HepG2 (cell line): Measurements from ENCODE around the gene SSH3. TPM values are rescaled to one million over a fixed set of nuclear protein-coding genes. Genes with fewer than 3 reads are reported as not detected.

Experiments used
- FOSL2 ChIP-seq: sonication (generic); formaldehyde crosslinking; IDR thresholded peaks from 2 replicates; pipeline ENCODE4 v1.4.0; 2020; ENCODE audit warnings: missing genetic modification reagents
- FOXK1 ChIP-seq: sonication (generic); formaldehyde crosslinking; IDR thresholded peaks from 2 replicates; pipeline ENCODE4 v1.4.0; 2020; ENCODE audit warnings: low read depth, missing genetic modification reagents, borderline replicate concordance
- GATA4 ChIP-seq: sonication (generic); IDR thresholded peaks from 2 replicates; pipeline ENCODE4 v1.6.1; 2016; ENCODE audit warnings: antibody characterized with exemption, low read depth, borderline replicate concordance
- ISL2 ChIP-seq: sonication (generic); formaldehyde crosslinking; IDR thresholded peaks from 2 replicates; pipeline ENCODE4 v1.5.0; 2020; ENCODE audit warnings: missing genetic modification reagents
- JUNB ChIP-seq: sonication (generic); formaldehyde crosslinking; IDR thresholded peaks from 2 replicates; pipeline ENCODE4 v1.8.0; 2022; ENCODE audit warnings: missing genetic modification reagents, mild to moderate bottlenecking, borderline replicate concordance
- KDM1A ChIP-seq: IDR thresholded peaks from 2 replicates; pipeline ENCODE4 v1.6.1; 2016; ENCODE audit warnings: missing compliant biosample characterization
- ZFP1 ChIP-seq: IDR thresholded peaks from 2 replicates; pipeline ENCODE4 v1.6.1; 2016
- ZNF34 ChIP-seq: sonication (generic); formaldehyde crosslinking; IDR thresholded peaks from 2 replicates; pipeline ENCODE4 v1.4.0; 2020; ENCODE audit warnings: mild to moderate bottlenecking, missing genetic modification reagents, borderline replicate concordance
- ZNF747 ChIP-seq: sonication (generic); formaldehyde crosslinking; IDR thresholded peaks from 2 replicates; pipeline ENCODE4 v1.8.1; 2023; ENCODE audit warnings: missing genetic modification reagents, mild to moderate bottlenecking, borderline replicate concordance
- ZNF883 ChIP-seq: sonication (generic); formaldehyde crosslinking; IDR thresholded peaks from 2 replicates; pipeline ENCODE4 v1.5.1; 2020; ENCODE audit warnings: mild to moderate bottlenecking, missing genetic modification reagents; ENCODE audit errors: not compliant biosample characterization
- ZSCAN20 ChIP-seq: sonication (generic); formaldehyde crosslinking; IDR thresholded peaks from 2 replicates; pipeline ENCODE4 v1.4.0; 2020; ENCODE audit warnings: missing genetic modification reagents, mild to moderate bottlenecking, borderline replicate concordance
- ZSCAN29 ChIP-seq: sonication (generic); formaldehyde crosslinking; conservative IDR thresholded peaks from 2 replicates; pipeline ENCODE4 v1.4.0; 2020; ENCODE audit warnings: mild to moderate bottlenecking, missing genetic modification reagents
- ZSCAN9 ChIP-seq: IDR thresholded peaks from 2 replicates; pipeline ENCODE4 v1.6.1; 2016; ENCODE audit warnings: borderline replicate concordance
- polyA plus RNA-seq, 8 experiments: library from polyadenylated mRNA; depleted of rRNA in 3 of 8; stranded (reverse) in 7 of 8; unstranded in 1 of 8; fragments of >200 nt; fragmentation: Illumina TruSeq in 4 of 8; extraction: Trizol in 4 of 8; gene quantifications; 2 replicates each; pipeline versions ENCODE4 v1.2.1 to v1.2.3, GENCODE V29; 2011 to 2016; ENCODE audit warnings: low read depth in 4 of 8, missing spikeins in 1 of 8, mixed read lengths in 1 of 8; ENCODE audit not compliant: insufficient read depth in 1 of 8
- total RNA-seq, 5 experiments: library from RNA; depleted of rRNA; stranded (reverse); fragments of >200 nt; fragmentation: Illumina TruSeq; extraction: Trizol; gene quantifications; 2 replicates each; pipeline ENCODE4 v1.2.3, GENCODE V29; 2016; ENCODE audit warnings: low read depth in 1 of 5
- TF ChIP-seq, protein P1 (sequence below): sonication (generic); formaldehyde crosslinking; IDR thresholded peaks from 2 replicates; pipeline ENCODE4 v1.8.1; 2023; ENCODE audit warnings: mild to moderate bottlenecking, missing genetic modification reagents
- TF ChIP-seq, protein P2 (sequence below): sonication (generic); formaldehyde crosslinking; IDR thresholded peaks from 2 replicates; pipeline ENCODE4 v1.5.1; 2020; ENCODE audit warnings: mild to moderate bottlenecking, missing genetic modification reagents, moderate library complexity
- TF ChIP-seq, protein P3 (sequence below): sonication (generic); formaldehyde crosslinking; IDR thresholded peaks from 2 replicates; pipeline ENCODE4 v1.4.0; 2020; ENCODE audit warnings: mild to moderate bottlenecking, missing genetic modification reagents
- TF ChIP-seq, protein P4 (sequence below): sonication (generic); formaldehyde crosslinking; IDR thresholded peaks from 2 replicates; pipeline ENCODE4 v1.9.0; 2021; ENCODE audit warnings: missing genetic modification reagents, borderline replicate concordance

Gene SSH3
- total and polyA plus RNA-seq, 2 of the 13 experiments (the other 11 are each of a cell fraction or from before 2014, with no cell fraction given), result 12.4 to 18.8 TPM

DNA sequence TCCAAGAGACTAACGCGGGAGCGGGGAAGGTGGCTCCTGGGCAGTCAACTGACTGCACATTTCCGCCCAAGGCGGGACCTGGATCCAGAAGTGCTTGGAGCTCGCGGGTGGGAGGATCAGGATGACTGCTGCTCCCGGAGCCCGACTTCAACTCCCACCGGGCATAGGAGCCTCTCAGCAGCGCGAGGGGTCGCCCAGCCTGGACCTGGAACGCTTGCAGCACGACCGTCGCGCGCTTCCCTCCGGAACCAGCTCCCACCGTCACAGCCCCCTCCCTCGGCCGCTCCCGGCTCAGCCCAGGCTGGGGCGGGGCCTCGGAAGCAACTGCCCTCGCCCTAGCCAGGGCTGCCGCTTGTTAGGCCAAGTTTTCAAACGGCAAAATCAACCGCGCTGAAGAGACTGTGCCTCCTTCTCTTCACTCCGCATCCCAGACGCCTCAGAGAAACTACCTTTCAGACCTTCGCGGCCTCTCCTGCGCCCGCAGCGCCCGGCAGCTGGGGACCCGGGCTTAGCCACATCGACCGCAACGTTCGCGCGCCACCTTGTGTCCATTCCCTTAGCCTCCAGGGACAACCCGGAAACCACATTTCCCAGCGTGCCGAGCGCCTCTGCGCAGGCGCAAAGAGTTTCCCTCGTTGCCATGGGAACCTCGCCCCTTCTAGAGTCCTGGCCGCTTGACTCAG, 14.0 kb downstream of the SSH3 start (continued):
- TF ChIP-seq, protein P1, sequence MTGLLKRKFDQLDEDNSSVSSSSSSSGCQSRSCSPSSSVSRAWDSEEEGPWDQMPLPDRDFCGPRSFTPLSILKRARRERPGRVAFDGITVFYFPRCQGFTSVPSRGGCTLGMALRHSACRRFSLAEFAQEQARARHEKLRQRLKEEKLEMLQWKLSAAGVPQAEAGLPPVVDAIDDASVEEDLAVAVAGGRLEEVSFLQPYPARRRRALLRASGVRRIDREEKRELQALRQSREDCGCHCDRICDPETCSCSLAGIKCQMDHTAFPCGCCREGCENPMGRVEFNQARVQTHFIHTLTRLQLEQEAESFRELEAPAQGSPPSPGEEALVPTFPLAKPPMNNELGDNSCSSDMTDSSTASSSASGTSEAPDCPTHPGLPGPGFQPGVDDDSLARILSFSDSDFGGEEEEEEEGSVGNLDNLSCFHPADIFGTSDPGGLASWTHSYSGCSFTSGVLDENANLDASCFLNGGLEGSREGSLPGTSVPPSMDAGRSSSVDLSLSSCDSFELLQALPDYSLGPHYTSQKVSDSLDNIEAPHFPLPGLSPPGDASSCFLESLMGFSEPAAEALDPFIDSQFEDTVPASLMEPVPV (CRISPR knock-in tag), result 0 out of 2 replicates have a peak, but pooled peaks have one; percentile 55
- TF ChIP-seq JUNB (CRISPR knock-in tag), result no peak
- TF ChIP-seq ZNF34, result no peak
- TF ChIP-seq ZFP1 (CRISPR knock-in tag), result 0 out of 2 replicates have a peak, but pooled peaks have one; percentile 54
- TF ChIP-seq ZSCAN9 (CRISPR knock-in tag), result peak; percentile 59; the same call in 1 of the 2 replicates
- TF ChIP-seq, protein P2, sequence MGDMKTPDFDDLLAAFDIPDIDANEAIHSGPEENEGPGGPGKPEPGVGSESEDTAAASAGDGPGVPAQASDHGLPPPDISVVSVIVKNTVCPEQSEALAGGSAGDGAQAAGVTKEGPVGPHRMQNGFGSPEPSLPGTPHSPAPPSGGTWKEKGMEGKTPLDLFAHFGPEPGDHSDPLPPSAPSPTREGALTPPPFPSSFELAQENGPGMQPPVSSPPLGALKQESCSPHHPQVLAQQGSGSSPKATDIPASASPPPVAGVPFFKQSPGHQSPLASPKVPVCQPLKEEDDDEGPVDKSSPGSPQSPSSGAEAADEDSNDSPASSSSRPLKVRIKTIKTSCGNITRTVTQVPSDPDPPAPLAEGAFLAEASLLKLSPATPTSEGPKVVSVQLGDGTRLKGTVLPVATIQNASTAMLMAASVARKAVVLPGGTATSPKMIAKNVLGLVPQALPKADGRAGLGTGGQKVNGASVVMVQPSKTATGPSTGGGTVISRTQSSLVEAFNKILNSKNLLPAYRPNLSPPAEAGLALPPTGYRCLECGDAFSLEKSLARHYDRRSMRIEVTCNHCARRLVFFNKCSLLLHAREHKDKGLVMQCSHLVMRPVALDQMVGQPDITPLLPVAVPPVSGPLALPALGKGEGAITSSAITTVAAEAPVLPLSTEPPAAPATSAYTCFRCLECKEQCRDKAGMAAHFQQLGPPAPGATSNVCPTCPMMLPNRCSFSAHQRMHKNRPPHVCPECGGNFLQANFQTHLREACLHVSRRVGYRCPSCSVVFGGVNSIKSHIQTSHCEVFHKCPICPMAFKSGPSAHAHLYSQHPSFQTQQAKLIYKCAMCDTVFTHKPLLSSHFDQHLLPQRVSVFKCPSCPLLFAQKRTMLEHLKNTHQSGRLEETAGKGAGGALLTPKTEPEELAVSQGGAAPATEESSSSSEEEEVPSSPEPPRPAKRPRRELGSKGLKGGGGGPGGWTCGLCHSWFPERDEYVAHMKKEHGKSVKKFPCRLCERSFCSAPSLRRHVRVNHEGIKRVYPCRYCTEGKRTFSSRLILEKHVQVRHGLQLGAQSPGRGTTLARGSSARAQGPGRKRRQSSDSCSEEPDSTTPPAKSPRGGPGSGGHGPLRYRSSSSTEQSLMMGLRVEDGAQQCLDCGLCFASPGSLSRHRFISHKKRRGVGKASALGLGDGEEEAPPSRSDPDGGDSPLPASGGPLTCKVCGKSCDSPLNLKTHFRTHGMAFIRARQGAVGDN (CRISPR knock-in tag), result peak; percentile 92
- TF ChIP-seq ISL2, result no peak
- TF ChIP-seq, protein P3, sequence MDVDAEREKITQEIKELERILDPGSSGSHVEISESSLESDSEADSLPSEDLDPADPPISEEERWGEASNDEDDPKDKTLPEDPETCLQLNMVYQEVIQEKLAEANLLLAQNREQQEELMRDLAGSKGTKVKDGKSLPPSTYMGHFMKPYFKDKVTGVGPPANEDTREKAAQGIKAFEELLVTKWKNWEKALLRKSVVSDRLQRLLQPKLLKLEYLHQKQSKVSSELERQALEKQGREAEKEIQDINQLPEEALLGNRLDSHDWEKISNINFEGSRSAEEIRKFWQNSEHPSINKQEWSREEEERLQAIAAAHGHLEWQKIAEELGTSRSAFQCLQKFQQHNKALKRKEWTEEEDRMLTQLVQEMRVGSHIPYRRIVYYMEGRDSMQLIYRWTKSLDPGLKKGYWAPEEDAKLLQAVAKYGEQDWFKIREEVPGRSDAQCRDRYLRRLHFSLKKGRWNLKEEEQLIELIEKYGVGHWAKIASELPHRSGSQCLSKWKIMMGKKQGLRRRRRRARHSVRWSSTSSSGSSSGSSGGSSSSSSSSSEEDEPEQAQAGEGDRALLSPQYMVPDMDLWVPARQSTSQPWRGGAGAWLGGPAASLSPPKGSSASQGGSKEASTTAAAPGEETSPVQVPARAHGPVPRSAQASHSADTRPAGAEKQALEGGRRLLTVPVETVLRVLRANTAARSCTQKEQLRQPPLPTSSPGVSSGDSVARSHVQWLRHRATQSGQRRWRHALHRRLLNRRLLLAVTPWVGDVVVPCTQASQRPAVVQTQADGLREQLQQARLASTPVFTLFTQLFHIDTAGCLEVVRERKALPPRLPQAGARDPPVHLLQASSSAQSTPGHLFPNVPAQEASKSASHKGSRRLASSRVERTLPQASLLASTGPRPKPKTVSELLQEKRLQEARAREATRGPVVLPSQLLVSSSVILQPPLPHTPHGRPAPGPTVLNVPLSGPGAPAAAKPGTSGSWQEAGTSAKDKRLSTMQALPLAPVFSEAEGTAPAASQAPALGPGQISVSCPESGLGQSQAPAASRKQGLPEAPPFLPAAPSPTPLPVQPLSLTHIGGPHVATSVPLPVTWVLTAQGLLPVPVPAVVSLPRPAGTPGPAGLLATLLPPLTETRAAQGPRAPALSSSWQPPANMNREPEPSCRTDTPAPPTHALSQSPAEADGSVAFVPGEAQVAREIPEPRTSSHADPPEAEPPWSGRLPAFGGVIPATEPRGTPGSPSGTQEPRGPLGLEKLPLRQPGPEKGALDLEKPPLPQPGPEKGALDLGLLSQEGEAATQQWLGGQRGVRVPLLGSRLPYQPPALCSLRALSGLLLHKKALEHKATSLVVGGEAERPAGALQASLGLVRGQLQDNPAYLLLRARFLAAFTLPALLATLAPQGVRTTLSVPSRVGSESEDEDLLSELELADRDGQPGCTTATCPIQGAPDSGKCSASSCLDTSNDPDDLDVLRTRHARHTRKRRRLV (CRISPR knock-in tag), result peak; percentile 74; the same call in 1 of the 2 replicates
- TF ChIP-seq ZSCAN29 (CRISPR knock-in tag), result 0 out of 2 replicates have a peak, but pooled peaks have one; percentile 30
- TF ChIP-seq ZSCAN20 (CRISPR knock-in tag), result peak; percentile 87; the same call in 1 of the 2 replicates
- TF ChIP-seq GATA4, result no peak
- TF ChIP-seq FOXK1 (CRISPR knock-in tag), result peak; percentile 69; the same call in 1 of the 2 replicates
- peak; percentile 80 for TF ChIP-seq ZNF883 (CRISPR knock-in tag)
- TF ChIP-seq FOSL2 (CRISPR knock-in tag), result no peak
- TF ChIP-seq, protein P4, sequence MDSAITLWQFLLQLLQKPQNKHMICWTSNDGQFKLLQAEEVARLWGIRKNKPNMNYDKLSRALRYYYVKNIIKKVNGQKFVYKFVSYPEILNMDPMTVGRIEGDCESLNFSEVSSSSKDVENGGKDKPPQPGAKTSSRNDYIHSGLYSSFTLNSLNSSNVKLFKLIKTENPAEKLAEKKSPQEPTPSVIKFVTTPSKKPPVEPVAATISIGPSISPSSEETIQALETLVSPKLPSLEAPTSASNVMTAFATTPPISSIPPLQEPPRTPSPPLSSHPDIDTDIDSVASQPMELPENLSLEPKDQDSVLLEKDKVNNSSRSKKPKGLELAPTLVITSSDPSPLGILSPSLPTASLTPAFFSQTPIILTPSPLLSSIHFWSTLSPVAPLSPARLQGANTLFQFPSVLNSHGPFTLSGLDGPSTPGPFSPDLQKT (CRISPR knock-in tag), result no peak
- TF ChIP-seq KDM1A, result no peak
- peak; percentile 95; the same call in 1 of the 2 replicates for TF ChIP-seq ZNF747
